ENCODE measurements around the gene SSTR4. TPM values are rescaled to one million over a fixed set of nuclear protein-coding genes. Genes with fewer than 3 reads are reported as not detected.

SSTR4 gene
- total RNA-seq, 4 donors from 2014 or later = not detected

DNA sequence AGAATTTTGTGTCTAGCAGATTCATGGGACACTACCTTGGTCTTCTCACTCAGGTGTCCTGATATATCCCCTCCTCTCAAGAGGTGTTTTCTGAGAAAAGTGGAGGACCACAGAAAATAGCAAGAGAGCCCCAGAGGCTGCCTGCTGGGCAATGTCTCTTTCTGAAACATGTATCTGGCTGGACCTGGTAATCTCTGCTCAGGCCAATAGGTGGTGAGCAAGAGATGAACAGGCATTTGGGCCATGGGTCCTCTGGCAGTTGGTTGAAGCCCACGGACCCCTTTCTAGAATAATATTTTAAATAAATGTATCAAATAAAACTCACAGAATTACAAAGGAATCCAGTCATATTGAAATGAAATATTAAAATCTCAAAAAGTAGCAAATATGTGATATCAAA lies 23.1 kb downstream of the SSTR4 start:
- ATAC-seq (ENCODE audit: low FRiP score) (no peak), DNase-seq (ENCODE audit: low spot score) (no peak)
- no peak for TF ChIP-seq CTCF (IDR thresholded peaks at IDR 0.05)

DNA sequence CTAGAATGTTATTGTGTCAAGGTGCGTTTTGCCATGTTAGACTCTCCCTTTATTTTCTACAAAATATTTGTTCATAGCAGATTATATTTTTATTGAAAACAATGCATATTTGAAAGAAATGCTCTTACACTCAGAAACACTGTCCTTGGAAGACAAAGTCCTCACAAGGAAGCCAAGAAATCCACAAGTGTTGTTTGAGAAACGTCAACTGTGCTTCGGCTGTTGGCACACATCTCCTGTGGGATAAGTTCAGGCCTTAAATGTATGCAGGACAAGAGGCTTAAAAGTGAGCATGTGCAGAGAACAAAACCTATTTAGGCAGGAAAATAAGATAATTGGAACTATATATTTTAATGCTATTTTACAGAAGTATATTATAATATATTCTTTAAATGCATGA lies 23.9 kb downstream of the SSTR4 start:
- no peak for DNase-seq (ENCODE audit: low spot score)
- no peak for ATAC-seq (ENCODE audit: low FRiP score)
- TF ChIP-seq CTCF (IDR thresholded peaks at IDR 0.05) = no peak

DNA sequence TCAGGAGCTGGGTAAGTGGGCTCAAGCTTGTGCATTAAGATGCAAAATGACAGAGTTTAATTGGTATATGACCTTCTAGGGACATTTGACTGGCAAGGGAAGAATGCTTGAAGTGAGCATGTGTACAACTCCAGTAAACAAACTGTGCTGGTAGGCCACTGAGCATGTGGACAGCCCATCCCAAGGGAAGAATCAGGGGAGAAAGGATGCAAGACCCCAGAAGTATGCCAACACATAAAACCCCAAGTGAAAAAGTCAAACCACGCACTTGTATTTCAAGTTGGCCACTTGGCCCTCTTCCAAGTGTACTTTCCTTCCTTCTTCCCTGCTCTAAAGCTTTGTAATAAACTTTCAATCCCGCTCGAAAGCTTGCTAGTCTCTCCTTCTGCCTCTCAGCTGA lies 24.7 kb downstream of the SSTR4 start:
- TF ChIP-seq CTCF (IDR thresholded peaks at IDR 0.05) = no peak
- ATAC-seq (ENCODE audit: low FRiP score) (no peak), DNase-seq (ENCODE audit: low spot score) (no peak)

GRCh38 chr20:23060629-23061028 lies 25.5 kb downstream of the SSTR4 start:
- TF ChIP-seq CTCF (IDR thresholded peaks at IDR 0.05) = no peak
- ATAC-seq (ENCODE audit: low FRiP score) (no peak), DNase-seq (ENCODE audit: low spot score) (no peak)

- ATAC-seq (ENCODE audit: low FRiP score) = no peak
- no peak for DNase-seq (ENCODE audit: low spot score)
- TF ChIP-seq CTCF (IDR thresholded peaks at IDR 0.05) = no peak
These were observed 26.1 kb downstream of the SSTR4 start for GRCh38 chr20:23061262-23061661.

DNA sequence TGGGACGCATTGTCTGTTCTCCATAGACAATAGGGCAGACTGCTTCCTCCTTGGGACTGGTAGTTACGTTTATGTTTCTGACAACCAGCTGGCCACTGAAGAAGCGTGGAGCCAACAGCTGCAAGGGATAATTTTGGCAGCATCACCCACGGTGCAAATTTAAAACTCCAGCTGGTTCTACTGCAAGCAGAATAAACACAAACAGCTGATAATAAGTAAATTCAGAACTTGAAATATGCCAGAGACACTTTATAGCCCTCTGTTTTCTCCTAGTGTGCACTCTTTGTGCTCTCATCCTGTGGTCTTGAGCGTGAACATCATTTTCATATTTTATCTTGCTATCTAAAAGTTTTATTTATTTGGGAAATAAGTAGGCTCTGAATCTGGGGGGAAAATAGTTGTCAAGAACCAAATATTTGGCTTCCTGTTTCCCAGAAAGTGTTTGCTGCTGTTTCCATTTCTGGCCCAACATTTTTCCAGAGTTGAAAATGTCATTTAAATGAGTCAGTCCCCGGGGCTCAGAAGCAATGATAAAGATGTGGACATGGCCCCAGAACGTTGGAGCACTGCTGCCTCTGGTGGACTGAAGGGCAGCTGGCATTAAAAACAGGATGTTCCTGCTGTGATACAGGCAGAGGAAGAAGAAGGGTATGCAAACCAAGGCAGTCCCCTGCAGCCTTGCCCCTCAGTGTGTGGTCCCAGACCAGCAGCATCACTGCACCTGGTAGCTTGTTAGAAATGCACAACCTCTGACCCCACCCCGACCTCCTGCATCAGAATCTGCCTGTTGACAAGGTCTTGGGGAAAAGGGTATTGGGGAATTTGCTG lies 26.8 kb downstream of the SSTR4 start:
- TF ChIP-seq CTCF (IDR thresholded peaks at IDR 0.05) = no peak
- ATAC-seq (ENCODE audit: low FRiP score) (peak; percentile 76), DNase-seq (ENCODE audit: low spot score) (no peak)

DNA sequence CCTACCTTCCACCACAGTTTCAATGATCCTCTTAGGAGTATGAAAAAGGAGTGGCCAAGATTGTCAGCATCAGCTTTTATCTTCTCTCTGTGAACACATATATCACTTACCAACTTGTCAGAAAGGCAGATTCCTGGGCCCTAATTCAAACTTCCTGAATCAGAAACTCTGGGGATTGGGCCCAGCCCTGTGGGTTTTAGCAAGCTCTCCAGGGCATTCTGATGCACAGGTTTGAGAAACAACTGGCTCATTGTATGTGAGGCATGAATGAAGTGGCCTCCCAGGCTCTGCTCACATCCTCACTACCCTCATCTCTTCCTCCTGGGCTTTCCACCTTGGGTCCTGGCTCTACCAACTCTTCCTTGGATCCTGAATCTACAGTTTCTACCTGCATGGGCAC lies 27.5 kb downstream of the SSTR4 start:
- DNase-seq (ENCODE audit: low spot score) = no peak
- TF ChIP-seq CTCF (IDR thresholded peaks at IDR 0.05) = no peak
- peak; percentile 19 for ATAC-seq (ENCODE audit: low FRiP score)

Data from omental fat pad (tissue), 4 donors.